ENCODE measurements around the gene PRPH. TPM values are rescaled to one million over a fixed set of nuclear protein-coding genes. Genes with fewer than 3 reads are reported as not detected.

PRPH gene
- total RNA-seq, 1 donor from 2014 or later = 17.2 TPM

DNA sequence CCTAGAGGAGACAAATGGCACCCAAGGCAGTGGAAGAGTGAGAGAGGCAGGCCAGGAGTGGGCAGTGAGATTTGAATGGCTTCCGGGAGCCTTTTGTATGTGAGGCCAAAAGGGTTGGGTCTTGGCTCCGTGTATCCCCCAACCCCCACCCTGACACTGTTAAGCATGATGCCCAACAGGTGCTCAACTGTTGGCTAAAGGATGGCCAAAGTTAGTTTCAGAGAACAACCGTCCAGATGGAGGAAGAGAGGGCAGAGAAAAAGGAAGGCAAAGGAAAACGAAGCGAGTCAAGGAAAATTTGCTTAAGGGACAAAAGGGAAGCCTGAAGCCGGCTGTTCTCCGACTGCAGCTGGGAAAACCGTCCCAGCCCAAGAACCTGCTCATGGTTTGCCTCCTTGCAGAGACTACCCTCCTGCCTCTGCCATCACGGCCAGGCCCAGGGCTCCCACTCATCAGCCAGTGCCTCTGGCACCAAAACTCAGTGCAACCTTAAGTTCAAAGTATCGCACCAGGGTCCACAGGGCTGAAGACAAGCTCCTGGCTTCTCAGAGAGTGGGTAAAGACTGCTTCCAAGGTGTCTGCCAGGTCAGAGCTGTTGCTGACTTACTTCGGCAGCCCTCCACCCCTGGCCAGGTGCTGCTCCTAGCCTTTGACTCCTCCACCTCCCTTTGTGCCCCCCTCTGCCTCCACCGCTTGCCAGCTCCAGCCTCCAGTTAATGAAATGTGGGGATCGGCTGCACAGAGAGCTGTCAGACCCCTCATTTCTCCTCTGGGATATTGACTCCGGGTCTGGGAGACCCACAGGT is 46.2 kb downstream of the PRPH start:
- Histone ChIP-seq H3K4me1 (peaks cover 51% of the 10 kb centered on the region), H3K27me3 (peaks cover 13% of the 10 kb centered on the region), H3K4me3 (no peak overlapping the region), H3K27ac (no peak overlapping the region), H3K36me3 (no peaks in the 10 kb centered on the region), H3K9me3 (no peaks in the 10 kb centered on the region)
- peak in 1 of 2 donors; percentile 77 for DNase-seq (ENCODE audit: extremely low spot score in 2 of 2)
- intact Hi-C loops (cut with DNase I) = loop anchor here (5.0 kb wide), 1 partner anchor 54 kb away; no protein-coding TSS in a partner anchor
- TF ChIP-seq POLR2AphosphoS5 (IDR thresholded peaks at IDR 0.05; ENCODE audit: insufficient read depth in 1 of 2, low read depth in 1 of 2) (no peak), POLR2A (IDR thresholded peaks at IDR 0.05) (no peak)
- TF ChIP-seq, protein P1, sequence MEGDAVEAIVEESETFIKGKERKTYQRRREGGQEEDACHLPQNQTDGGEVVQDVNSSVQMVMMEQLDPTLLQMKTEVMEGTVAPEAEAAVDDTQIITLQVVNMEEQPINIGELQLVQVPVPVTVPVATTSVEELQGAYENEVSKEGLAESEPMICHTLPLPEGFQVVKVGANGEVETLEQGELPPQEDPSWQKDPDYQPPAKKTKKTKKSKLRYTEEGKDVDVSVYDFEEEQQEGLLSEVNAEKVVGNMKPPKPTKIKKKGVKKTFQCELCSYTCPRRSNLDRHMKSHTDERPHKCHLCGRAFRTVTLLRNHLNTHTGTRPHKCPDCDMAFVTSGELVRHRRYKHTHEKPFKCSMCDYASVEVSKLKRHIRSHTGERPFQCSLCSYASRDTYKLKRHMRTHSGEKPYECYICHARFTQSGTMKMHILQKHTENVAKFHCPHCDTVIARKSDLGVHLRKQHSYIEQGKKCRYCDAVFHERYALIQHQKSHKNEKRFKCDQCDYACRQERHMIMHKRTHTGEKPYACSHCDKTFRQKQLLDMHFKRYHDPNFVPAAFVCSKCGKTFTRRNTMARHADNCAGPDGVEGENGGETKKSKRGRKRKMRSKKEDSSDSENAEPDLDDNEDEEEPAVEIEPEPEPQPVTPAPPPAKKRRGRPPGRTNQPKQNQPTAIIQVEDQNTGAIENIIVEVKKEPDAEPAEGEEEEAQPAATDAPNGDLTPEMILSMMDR (IDR thresholded peaks at IDR 0.05) = no peak

DNA sequence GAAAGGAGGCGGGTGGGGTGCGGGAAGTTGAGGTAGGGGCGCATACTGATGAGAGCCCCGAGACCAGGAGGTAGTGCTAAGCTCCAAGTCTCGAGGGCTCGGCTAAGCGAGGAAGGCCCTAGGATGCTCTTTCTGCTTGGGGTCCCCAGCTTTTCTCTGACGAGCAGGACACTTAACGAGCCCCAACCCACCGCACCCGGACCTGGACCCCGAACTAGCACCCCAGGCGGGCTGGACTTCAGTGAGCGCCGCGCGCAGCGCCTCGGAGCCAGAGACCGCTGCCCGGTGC is 46.8 kb downstream of the PRPH start:
- Histone ChIP-seq H3K4me3 (peak overlapping the region; percentile 44 to 53), H3K27me3 (peaks cover 13% of the 10 kb centered on the region), H3K9me3 (no peaks in the 10 kb centered on the region), H3K27ac (no peak overlapping the region), H3K4me1 (peaks cover 51% of the 10 kb centered on the region), H3K36me3 (no peaks in the 10 kb centered on the region)
- DNase-seq (ENCODE audit: extremely low spot score in 2 of 2) = peak in 1 of 2 donors; percentile 82
- intact Hi-C loops (cut with DNase I) = loop anchor here (5.0 kb wide), 1 partner anchor 54 kb away; no protein-coding TSS in a partner anchor
- no peak for TF ChIP-seq POLR2A (IDR thresholded peaks at IDR 0.05)
- no peak for TF ChIP-seq POLR2AphosphoS5 (IDR thresholded peaks at IDR 0.05; ENCODE audit: insufficient read depth in 1 of 2, low read depth in 1 of 2)
- TF ChIP-seq, protein P1 (IDR thresholded peaks at IDR 0.05) = no peak

DNA sequence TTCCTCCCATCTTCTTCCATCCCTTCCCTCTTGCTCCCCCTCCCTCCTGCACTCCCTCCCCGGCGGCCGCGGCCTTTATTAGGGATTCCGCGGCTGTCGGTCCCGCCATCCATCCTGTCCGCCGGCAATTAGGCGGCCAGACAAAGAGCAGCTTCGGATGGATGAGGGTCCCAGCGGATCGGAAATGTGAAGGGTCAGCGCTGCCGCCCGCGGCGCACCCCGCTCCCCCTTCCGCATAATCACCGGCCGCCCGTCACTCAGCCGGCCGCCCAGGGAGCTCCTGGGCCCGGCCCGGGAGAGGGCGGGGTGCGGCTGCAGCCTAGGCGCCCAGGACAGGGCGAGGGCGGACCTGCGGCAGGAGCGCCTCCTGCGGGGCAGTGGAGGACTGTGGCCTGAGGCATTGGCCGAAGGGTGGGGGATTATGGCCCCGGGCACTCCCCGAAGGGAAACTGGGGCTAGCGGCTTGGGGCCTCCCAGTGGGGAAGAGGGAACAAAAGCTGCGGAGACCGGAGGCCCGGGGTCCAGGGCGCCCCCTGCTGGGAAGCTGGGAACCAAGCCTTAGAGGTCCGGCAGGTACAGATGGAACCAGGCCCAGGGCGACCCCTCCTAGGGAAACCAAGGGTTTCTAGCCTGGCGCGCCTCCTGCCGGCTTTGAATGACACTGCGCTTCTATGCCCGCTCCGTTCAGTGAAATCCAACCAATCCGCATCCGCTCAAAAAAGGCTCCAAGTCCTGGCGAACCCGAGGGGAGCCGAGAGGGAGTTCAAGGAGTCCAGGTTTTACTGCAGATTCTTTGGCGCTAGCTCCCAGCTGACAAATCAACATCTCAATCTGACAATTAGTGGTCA is 47.3 kb downstream of the PRPH start:
- peaks cover 18% of the 10 kb centered on the region for H3K27me3 ChIP-seq

DNA sequence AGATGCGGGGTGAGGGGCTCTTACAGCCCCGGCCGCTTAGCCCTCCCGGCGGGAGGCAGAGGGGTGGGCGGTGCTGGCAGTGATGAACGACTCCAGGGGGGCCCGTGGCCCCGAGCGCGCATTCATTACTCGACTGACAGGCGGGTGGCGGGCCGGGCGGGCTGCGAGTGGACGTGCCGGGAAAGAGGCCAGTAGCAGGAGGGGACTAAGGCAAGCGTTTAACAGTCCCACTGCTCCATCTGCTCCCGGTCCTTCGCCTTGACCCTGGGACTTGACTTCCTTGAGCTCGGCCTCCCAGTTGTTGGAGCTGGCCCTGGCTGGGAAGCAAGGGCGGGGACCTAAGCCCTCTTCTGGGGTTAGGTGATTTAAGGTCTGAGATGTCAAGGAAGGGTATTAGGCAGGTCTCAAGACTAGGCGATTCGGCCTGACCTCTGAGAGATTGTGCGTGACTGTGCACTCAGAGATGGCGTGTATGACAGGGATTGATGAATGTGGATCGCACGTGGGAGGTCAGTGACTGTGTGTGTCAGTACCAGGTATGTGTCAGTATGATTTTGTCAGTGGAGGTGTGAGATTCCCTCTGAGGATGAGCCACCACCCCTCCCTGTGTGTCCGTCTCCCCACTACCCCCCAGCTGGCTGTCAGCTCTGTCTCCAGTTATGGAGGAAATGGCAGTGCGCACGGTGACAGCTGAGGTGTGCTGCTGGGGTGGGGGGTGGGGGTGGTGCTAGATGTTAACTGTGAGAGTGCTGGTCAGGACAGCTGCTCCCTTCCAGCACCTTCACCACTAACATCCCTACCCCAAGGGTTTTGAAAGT is 48.2 kb downstream of the PRPH start:
- intact Hi-C loops (cut with DNase I) = loop anchor here (5.0 kb wide), 1 partner anchor 56 kb away; no protein-coding TSS in a partner anchor
- H3K36me3 ChIP-seq = no peaks in the 10 kb centered on the region
- H3K9me3 ChIP-seq = no peaks in the 10 kb centered on the region
- H3K27ac ChIP-seq = no peak overlapping the region
- peak overlapping the region; percentile 44 to 53 for H3K4me3 ChIP-seq
- H3K27me3 ChIP-seq = peaks cover 19% of the 10 kb centered on the region
- peaks cover 56% of the 10 kb centered on the region for H3K4me1 ChIP-seq
- peak in 1 of 2 donors; percentile 86 for DNase-seq (ENCODE audit: extremely low spot score in 2 of 2)
- TF ChIP-seq POLR2AphosphoS5 (IDR thresholded peaks at IDR 0.05; ENCODE audit: insufficient read depth in 1 of 2, low read depth in 1 of 2) (no peak), POLR2A (IDR thresholded peaks at IDR 0.05) (no peak)
- TF ChIP-seq, protein P1 (IDR thresholded peaks at IDR 0.05) = no peak

More for the DNA sequence above, 47.3 kb downstream of the PRPH start:
- Histone ChIP-seq H3K9me3 (no peaks in the 10 kb centered on the region), H3K4me1 (peaks cover 51% of the 10 kb centered on the region), H3K4me3 (peak overlapping the region; percentile 44 to 53), H3K27ac (peak overlapping the region; percentile 40), H3K36me3 (no peaks in the 10 kb centered on the region)
- peak in 1 of 2 donors; percentile 85 for DNase-seq (ENCODE audit: extremely low spot score in 2 of 2)
- TF ChIP-seq, protein P1 (IDR thresholded peaks at IDR 0.05) = peak; percentile 49 to 70 (median 57)
- TF ChIP-seq POLR2A (IDR thresholded peaks at IDR 0.05) (no peak), POLR2AphosphoS5 (IDR thresholded peaks at IDR 0.05; ENCODE audit: insufficient read depth in 1 of 2, low read depth in 1 of 2) (peak in 1 of 2 donors; percentile 16)
- intact Hi-C loops (cut with DNase I) = loop anchor here (5.0 kb wide), 1 partner anchor 55 kb away; no protein-coding TSS in a partner anchor

All from vagina (tissue), 2 donors.